ENCODE results near the gene TRIM59. TPM values are rescaled to one million over a fixed set of nuclear protein-coding genes. Genes with fewer than 3 reads are reported as not detected.

The TRIM59 gene
- total and polyA plus RNA-seq, 10 donors, result 3.3 to 21.4 (median 11.9) TPM

GRCh38 chr3:160440687-160441086 lies 8.9 kb downstream of the TRIM59 start:
- Histone ChIP-seq H3K4me1 (peaks cover 0 to 6% (median 0%) of the 10 kb centered on the region in 6 donors), H3K36me3 (peaks cover 0 to 70% (median 9%) of the 10 kb centered on the region in 6 donors)

GRCh38 chr3:160437083-160437455 lies 12.5 kb downstream of the TRIM59 start:
- intact Hi-C loops (cut with DNase I; ENCODE audit: low total_unique reads), result no loop called here
- TF ChIP-seq CTCF (IDR thresholded peaks at IDR 0.05 in 8 of 11, conservative IDR thresholded peaks at IDR 0.05 in 3 of 11), result no peak
- TF ChIP-seq POLR2AphosphoS5 (IDR thresholded peaks at IDR 0.05), result no peak
- TF ChIP-seq POLR2A (IDR thresholded peaks at IDR 0.05), result no peak

More at GRCh38 chr3:160440687-160441086, 8.9 kb downstream of the TRIM59 start:
- WGBS, 5 donors, result 95 to 99% (median 97%) methylated on average over 7 of the region's 7 CpGs
- Histone ChIP-seq H3K4me3 (no peak overlapping the region), H3K9me3 (no peaks in the 10 kb centered on the region), H3K27me3 (replicated peaks in 1 of 7) (no peaks in the 10 kb centered on the region), H3K27ac (no peak overlapping the region)
- no peak for TF ChIP-seq POLR2AphosphoS5 (IDR thresholded peaks at IDR 0.05)
- no peak for TF ChIP-seq POLR2A (IDR thresholded peaks at IDR 0.05)
- no peak for TF ChIP-seq CTCF (IDR thresholded peaks at IDR 0.05 in 8 of 11, conservative IDR thresholded peaks at IDR 0.05 in 3 of 11)
- DNase-seq, result no peak
- intact Hi-C loops (cut with DNase I; ENCODE audit: low total_unique reads), result no loop called here

DNA sequence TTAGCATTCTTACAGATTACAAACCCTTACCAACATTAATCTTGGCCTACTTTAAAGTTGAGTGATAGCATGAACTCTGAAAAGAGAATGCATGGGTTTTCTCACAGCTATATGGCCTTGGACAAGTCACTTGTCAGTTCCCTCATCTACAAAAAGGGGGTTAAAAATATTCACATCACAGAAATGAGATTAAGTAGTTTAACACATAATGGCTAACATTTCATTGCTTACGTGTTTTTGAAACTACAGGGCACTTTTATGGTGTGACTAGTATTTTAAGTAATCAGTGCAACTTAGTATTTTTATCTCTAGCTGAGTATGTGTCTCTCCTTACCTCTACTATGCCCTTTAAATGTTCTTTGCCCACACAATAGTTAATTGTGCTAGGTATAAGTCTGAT lies 13.8 kb downstream of the TRIM59 start:
- Histone ChIP-seq H3K36me3 (peaks cover 0 to 97% (median 45%) of the 10 kb centered on the region in 6 donors), H3K27me3 (replicated peaks in 1 of 7) (no peaks in the 10 kb centered on the region), H3K9me3 (no peaks in the 10 kb centered on the region), H3K4me3 (no peak overlapping the region), H3K4me1 (peaks cover 0 to 6% (median 0%) of the 10 kb centered on the region in 6 donors), H3K27ac (no peak overlapping the region)
- DNase-seq, result no peak
- WGBS, 5 donors, result 80 to 96% (median 85%) methylated on average over 1 of the region's 1 CpG
- TF ChIP-seq CTCF (IDR thresholded peaks at IDR 0.05 in 8 of 11, conservative IDR thresholded peaks at IDR 0.05 in 3 of 11), result no peak
- no peak for TF ChIP-seq POLR2AphosphoS5 (IDR thresholded peaks at IDR 0.05)
- TF ChIP-seq POLR2A (IDR thresholded peaks at IDR 0.05), result no peak
- intact Hi-C loops (cut with DNase I; ENCODE audit: low total_unique reads), result no loop called here

More at GRCh38 chr3:160437083-160437455, 12.5 kb downstream of the TRIM59 start:
- Histone ChIP-seq H3K4me3 (no peak overlapping the region), H3K36me3 (peaks cover 0 to 84% (median 33%) of the 10 kb centered on the region in 6 donors), H3K27ac (no peak overlapping the region), H3K9me3 (no peaks in the 10 kb centered on the region), H3K27me3 (replicated peaks in 1 of 7) (no peaks in the 10 kb centered on the region), H3K4me1 (peaks cover 0 to 6% (median 0%) of the 10 kb centered on the region in 6 donors)
- WGBS, 5 donors, result 80 to 87% (median 86%) methylated on average over 5 of the region's 5 CpGs
- no peak for DNase-seq

DNA sequence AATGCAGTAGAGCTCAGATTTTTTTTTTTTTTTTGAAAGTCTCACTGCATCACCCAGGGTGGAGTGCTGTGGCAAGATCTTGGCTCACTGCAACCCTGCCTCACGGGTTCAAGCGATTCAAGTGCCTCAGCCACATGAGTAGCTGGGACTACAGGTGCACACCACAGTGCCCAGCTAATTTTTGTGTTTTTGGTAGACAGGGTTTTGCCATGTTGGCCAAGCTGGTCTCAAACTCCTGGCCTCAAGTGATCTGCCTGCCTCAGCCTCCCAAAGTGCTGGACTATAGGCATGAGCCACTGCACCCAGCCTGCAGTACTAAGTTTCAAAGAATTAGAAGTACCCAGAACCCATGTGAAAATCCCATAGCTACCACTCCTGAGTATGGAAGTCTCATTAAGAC lies 14.5 kb downstream of the TRIM59 start:
- 91 to 95% (median 94%) methylated on average over 2 of the region's 2 CpGs for WGBS, 5 donors
- TF ChIP-seq POLR2AphosphoS5 (IDR thresholded peaks at IDR 0.05) (no peak), POLR2A (IDR thresholded peaks at IDR 0.05) (no peak), CTCF (IDR thresholded peaks at IDR 0.05 in 8 of 11, conservative IDR thresholded peaks at IDR 0.05 in 3 of 11) (no peak)

More for the DNA sequence above, 14.5 kb downstream of the TRIM59 start:
- H3K27ac ChIP-seq, result no peak overlapping the region
- no peak overlapping the region for H3K4me3 ChIP-seq
- intact Hi-C loops (cut with DNase I; ENCODE audit: low total_unique reads), result no loop called here
- peaks cover 0 to 6% (median 0%) of the 10 kb centered on the region in 6 donors for H3K4me1 ChIP-seq
- no peaks in the 10 kb centered on the region for H3K9me3 ChIP-seq
- peaks cover 0 to 98% (median 50%) of the 10 kb centered on the region in 6 donors for H3K36me3 ChIP-seq
- no peak for DNase-seq
- H3K27me3 ChIP-seq (replicated peaks in 1 of 7), result no peaks in the 10 kb centered on the region
